ENCODE results near the gene POMT1. TPM values are rescaled to one million over a fixed set of nuclear protein-coding genes. Genes with fewer than 3 reads are reported as not detected.

The POMT1 gene
- total and polyA plus RNA-seq, 2 of the 8 experiments (the other 6 are each of a cell fraction or from before 2014, with no cell fraction given) = 22.3 to 33.2 TPM

DNA sequence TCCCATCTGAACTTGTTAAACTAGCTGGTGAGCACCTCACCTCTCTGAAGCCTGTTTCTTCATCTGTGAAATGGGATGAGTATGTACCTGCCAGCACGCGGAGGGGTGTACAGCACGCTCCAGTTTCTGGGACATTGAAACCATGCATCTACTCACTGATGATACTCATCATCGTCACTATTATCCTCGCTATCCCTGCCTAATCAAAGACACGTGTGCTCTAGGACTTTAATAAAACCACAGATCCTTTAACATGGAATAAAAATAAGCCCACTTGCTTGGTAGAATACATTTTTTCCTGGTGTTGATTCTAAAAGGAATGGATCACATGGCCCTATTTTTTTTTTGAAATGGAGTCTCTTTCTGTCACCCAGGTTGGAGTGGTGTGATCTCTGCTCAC, 37.3 kb upstream of the POMT1 start:
- no peak overlapping the region for H3K56ac ChIP-seq (replicated peaks; ENCODE audit: insufficient read length, low read depth, low read length)
- H2BK5ac ChIP-seq (ENCODE audit: low read depth, low read length) = no peak overlapping the region
- POLR2A ChIA-PET (ENCODE audit: partially characterized antibody) = interaction anchor here (0.9 to 1.0 kb wide), 2 partner anchors 20 to 31 kb away, joined by 3 read pairs; no protein-coding TSS in a partner anchor
- no peak overlapping the region for H3K23ac ChIP-seq (ENCODE audit: insufficient read length)
- H2BK12ac ChIP-seq (ENCODE audit: low read depth, low read length) = no peak overlapping the region
- 99% methylated on average over 6 of the region's 6 CpGs; no CpG with 5 or more reads in 1 of the 2 experiments for WGBS, 2 experiments (ENCODE audit: extremely low coverage in 1 of 2, insufficient coverage in 1 of 2, insufficient read length in 1 of 2, insufficient replicate concordance in 2 of 2, low coverage in 1 of 2, low lambda C conversion rate in 2 of 2, missing lambda C conversion rate in 1 of 2)
- no peaks in the 10 kb centered on the region for H3K23me2 ChIP-seq (ENCODE audit: low read depth, low read length)
- H4K91ac ChIP-seq (replicated peaks; ENCODE audit: insufficient read length, low read length) = no peak overlapping the region
- no peaks in the 10 kb centered on the region for H3K27me3 ChIP-seq (replicated peaks in 1 of 4; ENCODE audit: control insufficient read depth in 3 of 4, extremely low read depth in 1 of 4, insufficient read depth in 3 of 4, low read length in 3 of 4)
- DNase-seq (ENCODE audit: low read depth in 1 of 2, low spot score in 2 of 2) (no peak), FAIRE-seq (no peak)
- H3K14ac ChIP-seq (ENCODE audit: insufficient read length) = no peak overlapping the region
- no peak overlapping the region for H3K4me2 ChIP-seq (ENCODE audit: insufficient read depth in 1 of 2, low read depth in 2 of 2, low read length in 2 of 2)
- H2BK20ac ChIP-seq (ENCODE audit: low read length) = no peak overlapping the region
- CTCF ChIA-PET (ENCODE audit: partially characterized antibody) = interaction anchor here (1.9 kb wide), 1 partner anchor 12 kb away, joined by 7 read pairs; no protein-coding TSS in a partner anchor
- no peak overlapping the region for H4K8ac ChIP-seq (ENCODE audit: extremely low read depth, insufficient read depth, low read length)
- peaks cover 15% of the 10 kb centered on the region for H3K79me1 ChIP-seq (ENCODE audit: low read depth, low read length)
- H3K9ac ChIP-seq (replicated peaks in 1 of 4; ENCODE audit: extremely low read depth in 1 of 4, low read depth in 3 of 4, low read length in 3 of 4) = no peak overlapping the region
- peaks cover 45 to 91% (median 73%) of the 10 kb centered on the region in 4 experiments for H3K36me3 ChIP-seq (ENCODE audit: control insufficient read depth in 2 of 4, insufficient read depth in 4 of 4, low read length in 3 of 4)
- no peak for TF ChIP-seq POLR2A (IDR thresholded peaks at IDR 0.05; ENCODE audit: control extremely low read depth in 1 of 2, low read depth in 2 of 2, low read length in 2 of 2)
- TF ChIP-seq SIRT6 (IDR thresholded peaks at IDR 0.05; ENCODE audit: low read length) = no peak
- no peak overlapping the region for H2BK120ac ChIP-seq (replicated peaks; ENCODE audit: low read depth, low read length)
- no peak overlapping the region for H3K4me3 ChIP-seq (ENCODE audit: extremely low read depth in 1 of 4, insufficient read depth in 2 of 4, low read depth in 3 of 4, low read length in 4 of 4)
- H3K4me1 ChIP-seq (replicated peaks in 1 of 4; ENCODE audit: control insufficient read depth in 3 of 4, insufficient read depth in 4 of 4, low read length in 3 of 4) = no peaks in the 10 kb centered on the region
- H2AFZ ChIP-seq (ENCODE audit: low read length) = no peak overlapping the region
- H3K9me3 ChIP-seq (ENCODE audit: insufficient read depth in 2 of 2, low read depth in 1 of 2, low read length in 1 of 2) = no peaks in the 10 kb centered on the region
- peaks cover 10 to 25% of the 10 kb centered on the region in 2 experiments for H4K20me1 ChIP-seq (replicated peaks in 1 of 2; ENCODE audit: control insufficient read depth in 1 of 2, insufficient read depth in 2 of 2, low read length in 2 of 2)
- no peak overlapping the region for H2AK5ac ChIP-seq (ENCODE audit: low read depth, low read length)
- no peak overlapping the region for H3K18ac ChIP-seq (ENCODE audit: extremely low read depth, low read length)
- H2BK15ac ChIP-seq (ENCODE audit: low read length) = no peak overlapping the region
- no peak overlapping the region for H4K5ac ChIP-seq (ENCODE audit: insufficient read length, low read depth, low read length)
- no peak overlapping the region for H3K27ac ChIP-seq (ENCODE audit: low read depth, low read length)
- H3K4ac ChIP-seq (replicated peaks; ENCODE audit: insufficient read length, low read depth, low read length) = no peak overlapping the region
- H3K79me2 ChIP-seq (ENCODE audit: control insufficient read depth in 1 of 2, insufficient read depth in 2 of 2, low read length in 2 of 2) = peaks cover 0 to 41% of the 10 kb centered on the region in 2 experiments; a peak in 3 of 4 replicates
